Measurements from ENCODE around the gene PTBP3.

PTBP3 gene

DNA sequence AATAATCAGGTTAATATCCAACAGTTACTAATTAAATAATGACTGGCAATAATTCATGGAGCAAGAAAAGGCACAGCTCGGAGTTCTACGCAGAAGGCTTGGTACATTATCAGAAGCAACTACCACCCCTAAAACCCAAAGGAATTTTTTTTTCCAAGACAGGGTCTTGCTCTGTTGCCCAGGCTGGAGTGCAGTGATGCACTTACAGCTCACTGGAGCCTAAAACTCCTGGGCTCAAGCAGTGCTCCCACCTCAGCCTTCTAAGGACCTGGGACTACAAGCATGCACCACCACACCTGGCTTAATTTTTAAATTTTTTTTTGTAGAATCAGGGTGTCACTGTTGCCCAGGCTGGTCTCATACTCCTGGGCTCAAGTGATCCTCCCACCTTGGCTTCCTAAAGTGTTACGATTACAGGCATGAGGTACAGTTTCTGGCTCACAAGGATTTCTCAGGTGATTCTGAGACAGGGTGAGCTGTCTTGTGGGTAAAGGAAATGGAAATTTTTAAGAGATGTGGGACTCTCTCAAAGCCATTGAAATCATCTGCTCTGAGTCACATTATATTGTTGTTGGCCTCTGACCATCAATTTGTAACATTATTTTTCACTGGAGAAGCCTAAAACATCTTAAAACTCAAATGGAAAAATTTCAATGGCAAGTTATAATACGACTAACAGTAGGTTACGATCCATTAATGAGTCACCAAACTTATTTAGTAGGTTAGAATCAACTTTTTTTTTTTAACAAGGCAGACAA, 26.8 kb upstream of the PTBP3 start:
- Histone ChIP-seq H2BK12ac (ENCODE audit: low read length) (no peak overlapping the region), H3K4me2 (ENCODE audit: insufficient read depth, low read length, poor library complexity, severe bottlenecking) (no peak overlapping the region), H2BK15ac (ENCODE audit: low read length) (no peak overlapping the region), H3K9ac (ENCODE audit: low read depth, low read length, poor library complexity) (no peak overlapping the region), H3K23ac (ENCODE audit: low read depth, low read length, poor library complexity) (no peak overlapping the region), H2AK5ac (ENCODE audit: low read depth, low read length) (no peak overlapping the region), H3K36me3 (replicated peaks in 1 of 2; ENCODE audit: control insufficient read depth in 2 of 2, insufficient read depth in 2 of 2, low read length in 2 of 2) (no peaks in the 10 kb centered on the region), H3K9me3 (replicated peaks in 1 of 2; ENCODE audit: control insufficient read depth in 2 of 2, insufficient read depth in 1 of 2, low read depth in 1 of 2, low read length in 2 of 2) (no peaks in the 10 kb centered on the region), H3K27ac (replicated peaks; ENCODE audit: low read length) (no peak overlapping the region), H2AFZ (ENCODE audit: low read length) (no peak overlapping the region), H3K4me3 (ENCODE audit: low read length in 2 of 2) (no peak overlapping the region), H4K8ac (ENCODE audit: low read depth, low read length) (no peak overlapping the region), H4K91ac (ENCODE audit: low read depth, low read length, poor library complexity) (no peak overlapping the region), H2BK120ac (ENCODE audit: low read depth, low read length) (no peak overlapping the region), H2BK5ac (ENCODE audit: low read length) (no peak overlapping the region), H3K27me3 (ENCODE audit: control insufficient read depth in 3 of 3, insufficient read depth in 3 of 3, low read depth in 1 of 3, low read length in 3 of 3) (no peaks in the 10 kb centered on the region), H3K4me1 (ENCODE audit: control insufficient read depth in 2 of 2, insufficient read depth in 1 of 2, low read depth in 1 of 2, low read length in 2 of 2) (no peaks in the 10 kb centered on the region), H3K14ac (ENCODE audit: low read length) (no peak overlapping the region), H3K4ac (ENCODE audit: low read length) (no peak overlapping the region), H3K18ac (ENCODE audit: low read length) (no peak overlapping the region), H3K79me1 (ENCODE audit: low read depth, low read length) (no peaks in the 10 kb centered on the region)
- no peak for DNase-seq (ENCODE audit: low spot score)
- WGBS, 2 donors (ENCODE audit: extremely low coverage in 2 of 2, insufficient read length in 2 of 2, insufficient replicate concordance in 1 of 2), result no CpG with 5 or more reads among the region's 5 CpGs

DNA sequence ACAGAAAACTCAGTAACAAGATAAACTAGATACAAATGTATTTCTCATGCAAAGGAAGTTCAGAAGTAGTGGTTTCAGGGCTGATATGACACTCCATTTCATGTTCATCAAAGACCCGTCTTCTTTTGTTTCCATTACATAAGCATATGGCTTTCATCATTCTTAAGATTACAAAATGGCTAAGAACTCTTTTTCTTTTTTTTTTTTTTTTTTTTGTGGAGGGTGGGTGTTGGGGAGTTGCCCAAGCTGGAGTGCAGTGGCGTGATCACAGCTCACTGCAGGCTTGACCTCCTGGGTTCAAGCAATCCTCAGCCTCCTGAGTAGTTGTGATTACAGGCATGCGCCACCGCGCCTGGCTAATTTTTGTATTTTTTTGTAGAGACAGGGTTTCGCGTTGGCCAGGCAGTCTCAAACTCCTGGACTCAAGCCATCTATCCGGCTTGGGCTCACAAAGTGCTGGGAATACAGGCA, 22.0 kb upstream of the PTBP3 start:
- Histone ChIP-seq H3K4me3 (ENCODE audit: low read length in 2 of 2) (no peak overlapping the region), H2BK15ac (ENCODE audit: low read length) (no peak overlapping the region), H2BK12ac (ENCODE audit: low read length) (no peak overlapping the region), H3K4me1 (ENCODE audit: control insufficient read depth in 2 of 2, insufficient read depth in 1 of 2, low read depth in 1 of 2, low read length in 2 of 2) (no peaks in the 10 kb centered on the region), H2AFZ (ENCODE audit: low read length) (no peak overlapping the region), H4K91ac (ENCODE audit: low read depth, low read length, poor library complexity) (no peak overlapping the region), H3K27me3 (ENCODE audit: control insufficient read depth in 3 of 3, insufficient read depth in 3 of 3, low read depth in 1 of 3, low read length in 3 of 3) (no peaks in the 10 kb centered on the region), H3K36me3 (replicated peaks in 1 of 2; ENCODE audit: control insufficient read depth in 2 of 2, insufficient read depth in 2 of 2, low read length in 2 of 2) (no peaks in the 10 kb centered on the region), H3K79me1 (ENCODE audit: low read depth, low read length) (no peaks in the 10 kb centered on the region), H4K8ac (ENCODE audit: low read depth, low read length) (no peak overlapping the region), H3K14ac (ENCODE audit: low read length) (no peak overlapping the region), H3K23ac (ENCODE audit: low read depth, low read length, poor library complexity) (no peak overlapping the region), H3K18ac (ENCODE audit: low read length) (no peak overlapping the region), H3K27ac (replicated peaks; ENCODE audit: low read length) (no peak overlapping the region), H3K4me2 (ENCODE audit: insufficient read depth, low read length, poor library complexity, severe bottlenecking) (no peak overlapping the region), H3K9me3 (replicated peaks in 1 of 2; ENCODE audit: control insufficient read depth in 2 of 2, insufficient read depth in 1 of 2, low read depth in 1 of 2, low read length in 2 of 2) (no peaks in the 10 kb centered on the region), H3K4ac (ENCODE audit: low read length) (no peak overlapping the region), H2BK5ac (ENCODE audit: low read length) (no peak overlapping the region), H2BK120ac (ENCODE audit: low read depth, low read length) (no peak overlapping the region), H2AK5ac (ENCODE audit: low read depth, low read length) (no peak overlapping the region), H3K9ac (ENCODE audit: low read depth, low read length, poor library complexity) (no peak overlapping the region)
- WGBS, 2 donors (ENCODE audit: extremely low coverage in 2 of 2, insufficient read length in 2 of 2, insufficient replicate concordance in 1 of 2), result no CpG with 5 or more reads among the region's 8 CpGs
- no peak for DNase-seq (ENCODE audit: low spot score)

DNA sequence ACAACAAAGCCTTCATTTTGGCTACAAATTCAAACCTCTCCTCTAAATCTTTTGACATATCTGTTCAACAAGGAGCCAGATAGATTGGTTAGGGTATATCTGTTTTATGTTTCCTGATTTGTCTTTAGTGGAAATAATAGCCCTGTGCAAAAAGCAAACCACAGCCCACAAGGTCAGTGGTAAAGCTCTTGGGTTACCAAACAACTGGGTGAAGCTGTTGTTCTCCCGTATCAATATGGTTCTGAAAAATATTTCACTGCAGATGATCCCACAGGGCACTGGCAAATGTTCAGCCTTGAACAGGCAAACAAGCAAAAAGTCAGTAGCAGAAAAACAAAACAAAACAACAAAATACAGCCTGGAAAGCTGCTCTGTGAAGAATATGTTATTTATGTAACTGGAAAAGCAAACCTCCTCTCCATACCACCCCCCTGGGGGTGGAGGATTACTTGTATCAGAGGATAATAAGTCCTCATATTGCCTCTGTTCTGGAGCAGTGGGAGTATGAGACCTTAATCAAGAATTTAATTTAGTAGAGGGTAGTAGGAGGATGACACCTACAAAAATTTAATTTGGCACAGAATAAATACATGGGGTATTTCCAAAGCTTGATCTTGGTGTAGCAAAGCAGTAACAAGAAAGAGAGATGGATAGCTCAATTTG, 20.8 kb upstream of the PTBP3 start:
- H2BK15ac ChIP-seq (ENCODE audit: low read length), result no peak overlapping the region
- H2AFZ ChIP-seq (ENCODE audit: low read length), result no peak overlapping the region
- H2BK5ac ChIP-seq (ENCODE audit: low read length), result no peak overlapping the region
- no CpG with 5 or more reads among the region's 1 CpG for WGBS, 2 donors (ENCODE audit: extremely low coverage in 2 of 2, insufficient read length in 2 of 2, insufficient replicate concordance in 1 of 2)
- H3K9me3 ChIP-seq (replicated peaks in 1 of 2; ENCODE audit: control insufficient read depth in 2 of 2, insufficient read depth in 1 of 2, low read depth in 1 of 2, low read length in 2 of 2), result no peaks in the 10 kb centered on the region
- DNase-seq (ENCODE audit: low spot score), result no peak
- no peak overlapping the region for H2BK12ac ChIP-seq (ENCODE audit: low read length)
- H3K4me3 ChIP-seq (ENCODE audit: low read length in 2 of 2), result no peak overlapping the region
- no peaks in the 10 kb centered on the region for H3K36me3 ChIP-seq (replicated peaks in 1 of 2; ENCODE audit: control insufficient read depth in 2 of 2, insufficient read depth in 2 of 2, low read length in 2 of 2)
- no peak overlapping the region for H2AK5ac ChIP-seq (ENCODE audit: low read depth, low read length)
- no peak overlapping the region for H3K27ac ChIP-seq (replicated peaks; ENCODE audit: low read length)
- H3K79me1 ChIP-seq (ENCODE audit: low read depth, low read length), result no peaks in the 10 kb centered on the region
- no peaks in the 10 kb centered on the region for H3K27me3 ChIP-seq (ENCODE audit: control insufficient read depth in 3 of 3, insufficient read depth in 3 of 3, low read depth in 1 of 3, low read length in 3 of 3)
- no peak overlapping the region for H3K9ac ChIP-seq (ENCODE audit: low read depth, low read length, poor library complexity)
- no peak overlapping the region for H2BK120ac ChIP-seq (ENCODE audit: low read depth, low read length)
- H3K4me1 ChIP-seq (ENCODE audit: control insufficient read depth in 2 of 2, insufficient read depth in 1 of 2, low read depth in 1 of 2, low read length in 2 of 2), result no peaks in the 10 kb centered on the region
- H4K8ac ChIP-seq (ENCODE audit: low read depth, low read length), result no peak overlapping the region
- no peak overlapping the region for H4K91ac ChIP-seq (ENCODE audit: low read depth, low read length, poor library complexity)
- no peak overlapping the region for H3K4me2 ChIP-seq (ENCODE audit: insufficient read depth, low read length, poor library complexity, severe bottlenecking)
- H3K23ac ChIP-seq (ENCODE audit: low read depth, low read length, poor library complexity), result no peak overlapping the region
- H3K18ac ChIP-seq (ENCODE audit: low read length), result no peak overlapping the region
- no peak overlapping the region for H3K14ac ChIP-seq (ENCODE audit: low read length)
- H3K4ac ChIP-seq (ENCODE audit: low read length), result no peak overlapping the region

DNA sequence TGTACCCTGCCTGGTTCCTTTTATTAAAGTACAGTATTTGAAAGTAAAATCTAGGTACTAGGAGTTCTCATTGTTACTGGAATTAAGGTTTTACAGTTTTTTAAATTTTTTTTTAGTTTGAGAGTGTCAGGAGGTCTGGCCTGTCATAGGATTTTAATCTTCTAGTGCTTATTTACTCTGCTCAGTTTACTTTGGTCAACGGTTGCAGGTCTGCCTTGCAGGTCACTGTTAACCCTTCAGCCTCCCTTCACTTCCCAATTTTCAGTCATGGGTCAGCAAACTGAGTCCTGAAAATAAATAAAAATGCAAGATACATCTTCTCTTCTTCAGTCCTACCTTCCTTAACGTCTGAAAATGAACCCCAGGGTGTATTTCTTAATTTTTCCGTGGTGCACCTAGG, 18.8 kb upstream of the PTBP3 start:
- no peak overlapping the region for H3K9ac ChIP-seq (ENCODE audit: low read depth, low read length, poor library complexity)
- no peaks in the 10 kb centered on the region for H3K79me1 ChIP-seq (ENCODE audit: low read depth, low read length)

More for the DNA sequence above, 18.8 kb upstream of the PTBP3 start:
- H4K91ac ChIP-seq (ENCODE audit: low read depth, low read length, poor library complexity), result no peak overlapping the region
- H3K27ac ChIP-seq (replicated peaks; ENCODE audit: low read length), result no peak overlapping the region
- DNase-seq (ENCODE audit: low spot score), result no peak
- H2BK120ac ChIP-seq (ENCODE audit: low read depth, low read length), result no peak overlapping the region
- no peaks in the 10 kb centered on the region for H3K4me1 ChIP-seq (ENCODE audit: control insufficient read depth in 2 of 2, insufficient read depth in 1 of 2, low read depth in 1 of 2, low read length in 2 of 2)
- WGBS, 2 donors (ENCODE audit: extremely low coverage in 2 of 2, insufficient read length in 2 of 2, insufficient replicate concordance in 1 of 2), result no CpG with 5 or more reads among the region's 3 CpGs
- no peaks in the 10 kb centered on the region for H3K9me3 ChIP-seq (replicated peaks in 1 of 2; ENCODE audit: control insufficient read depth in 2 of 2, insufficient read depth in 1 of 2, low read depth in 1 of 2, low read length in 2 of 2)
- no peak overlapping the region for H3K4me3 ChIP-seq (ENCODE audit: low read length in 2 of 2)
- no peak overlapping the region for H3K14ac ChIP-seq (ENCODE audit: low read length)
- no peak overlapping the region for H2BK15ac ChIP-seq (ENCODE audit: low read length)
- H3K36me3 ChIP-seq (replicated peaks in 1 of 2; ENCODE audit: control insufficient read depth in 2 of 2, insufficient read depth in 2 of 2, low read length in 2 of 2), result no peaks in the 10 kb centered on the region
- H3K18ac ChIP-seq (ENCODE audit: low read length), result no peak overlapping the region
- no peak overlapping the region for H4K8ac ChIP-seq (ENCODE audit: low read depth, low read length)
- no peak overlapping the region for H3K4ac ChIP-seq (ENCODE audit: low read length)
- no peak overlapping the region for H2BK12ac ChIP-seq (ENCODE audit: low read length)
- H2AFZ ChIP-seq (ENCODE audit: low read length), result no peak overlapping the region
- no peak overlapping the region for H2BK5ac ChIP-seq (ENCODE audit: low read length)
- no peak overlapping the region for H2AK5ac ChIP-seq (ENCODE audit: low read depth, low read length)
- H3K23ac ChIP-seq (ENCODE audit: low read depth, low read length, poor library complexity), result no peak overlapping the region
- no peak overlapping the region for H3K4me2 ChIP-seq (ENCODE audit: insufficient read depth, low read length, poor library complexity, severe bottlenecking)
- no peaks in the 10 kb centered on the region for H3K27me3 ChIP-seq (ENCODE audit: control insufficient read depth in 3 of 3, insufficient read depth in 3 of 3, low read depth in 1 of 3, low read length in 3 of 3)
